NCI-H2171 (cell line): Measurements from ENCODE around the gene ULK3.

Experiments
- DNase-seq: peaks from one replicate; lab custom pipeline; 2025; lab: John Stamatoyannopoulos, UW

The ULK3 gene

GRCh38 chr15:74840851-74841775, 1.8 kb downstream of the ULK3 start:
- no peak for DNase-seq

- no peak for DNase-seq
Observed at GRCh38 chr15:74839526-74840395, 3.2 kb downstream of the ULK3 start.

DNA sequence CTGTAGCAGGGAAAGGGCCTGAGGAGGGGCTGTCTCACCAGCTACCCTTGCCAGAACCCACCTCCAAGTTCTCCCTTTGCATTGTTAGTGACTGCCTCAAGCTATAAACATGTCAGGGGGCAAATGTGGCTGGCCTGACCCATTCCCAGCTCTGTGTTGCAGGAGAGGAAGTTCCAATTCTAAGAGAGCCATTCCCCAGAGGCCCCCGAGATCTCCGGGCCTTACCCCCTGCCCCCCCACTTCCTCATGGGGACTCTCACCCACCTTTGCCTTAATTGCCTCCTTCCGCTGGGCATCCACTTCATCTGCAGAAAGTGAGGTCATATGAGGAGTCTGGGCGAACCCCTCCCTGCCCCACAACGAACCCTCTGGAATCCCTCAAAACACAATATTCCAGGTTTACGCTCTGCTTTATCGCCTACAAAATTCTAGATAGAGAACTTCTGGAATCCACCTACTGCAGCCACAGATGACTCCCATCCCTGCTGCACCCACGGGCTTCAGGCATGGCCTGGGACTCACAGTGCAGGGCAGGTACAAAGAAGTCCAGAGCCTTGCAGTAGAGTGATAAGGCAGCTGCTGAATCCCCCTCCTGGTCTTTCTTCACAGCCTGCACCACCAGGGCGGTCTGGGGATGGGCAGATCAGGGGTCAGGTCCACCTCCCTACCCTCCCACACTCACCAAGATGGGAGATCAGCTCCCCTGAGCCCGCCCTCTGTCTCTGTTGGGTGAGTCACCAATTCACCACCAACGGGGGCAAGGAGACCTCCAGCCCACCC, 4.0 kb downstream of the ULK3 start:
- no peak for DNase-seq

- no peak for DNase-seq
Observed at GRCh38 chr15:74838137-74838516, 4.8 kb downstream of the ULK3 start.

GRCh38 chr15:74837482-74838136, 5.3 kb downstream of the ULK3 start:
- DNase-seq, result no peak

GRCh38 chr15:74836846-74837245, 6.1 kb downstream of the ULK3 start:
- DNase-seq, result no peak

- no peak for DNase-seq
Observed at GRCh38 chr15:74835312-74835823, 7.6 kb downstream of the ULK3 start.

- peak; percentile 54 for DNase-seq
Observed at GRCh38 chr15:74833376-74834107, 9.4 kb downstream of the ULK3 start.

- no peak for DNase-seq
Observed at GRCh38 chr15:74832826-74833225, 10.1 kb downstream of the ULK3 start.

DNA sequence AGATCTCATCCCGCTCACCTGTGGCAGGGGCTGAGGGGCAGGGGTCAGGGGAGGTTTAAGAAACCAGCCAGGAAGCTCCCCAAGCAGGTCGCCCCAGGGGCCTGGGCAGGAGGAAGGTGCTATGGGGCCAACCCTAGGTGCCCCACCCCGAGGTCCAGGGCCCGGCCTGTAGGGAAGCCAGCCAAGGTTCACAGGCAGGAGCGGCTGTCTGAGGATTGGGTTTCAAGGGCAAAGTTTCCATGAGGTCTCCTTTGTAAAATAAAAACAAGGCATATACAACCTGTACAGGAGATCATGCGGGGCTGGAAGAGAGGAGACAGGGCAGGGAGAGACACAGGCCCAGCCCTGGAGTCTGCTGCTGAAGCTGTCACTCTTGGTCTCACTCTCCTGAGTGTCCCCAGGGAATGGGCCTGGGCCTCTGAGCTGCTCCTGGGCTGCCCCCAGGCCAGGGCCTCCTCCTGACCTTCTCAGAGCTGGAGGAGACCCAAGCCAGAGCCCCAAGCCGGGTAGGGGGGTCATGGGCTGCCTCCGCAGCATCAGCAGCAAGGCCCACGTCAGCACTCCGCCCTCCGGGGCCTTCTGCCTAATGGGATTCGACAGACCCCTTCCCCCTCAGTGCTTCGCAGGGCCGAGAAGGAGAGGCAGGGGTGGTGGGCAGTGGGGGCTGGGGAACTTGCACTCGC, 11.0 kb downstream of the ULK3 start:
- no peak for DNase-seq

GRCh38 chr15:74830868-74831267, 12.1 kb downstream of the ULK3 start:
- no peak for DNase-seq

GRCh38 chr15:74829991-74830390, 13.0 kb downstream of the ULK3 start:
- DNase-seq, result no peak

- no peak for DNase-seq
Observed at GRCh38 chr15:74829486-74829885, 13.5 kb downstream of the ULK3 start.

- no peak for DNase-seq
Observed at GRCh38 chr15:74828835-74829234, 14.1 kb downstream of the ULK3 start.

GRCh38 chr15:74827614-74828013, 15.3 kb downstream of the ULK3 start:
- no peak for DNase-seq

GRCh38 chr15:74826921-74827320, 16.0 kb downstream of the ULK3 start:
- DNase-seq, result no peak

- no peak for DNase-seq
Observed at GRCh38 chr15:74826364-74826819, 16.6 kb downstream of the ULK3 start, which contains the start of gene CPLX3. Gene CPLX3 (plus strand): TSS chr15:74826627. CDS start chr15:74826704, 77 bp downstream.

DNA sequence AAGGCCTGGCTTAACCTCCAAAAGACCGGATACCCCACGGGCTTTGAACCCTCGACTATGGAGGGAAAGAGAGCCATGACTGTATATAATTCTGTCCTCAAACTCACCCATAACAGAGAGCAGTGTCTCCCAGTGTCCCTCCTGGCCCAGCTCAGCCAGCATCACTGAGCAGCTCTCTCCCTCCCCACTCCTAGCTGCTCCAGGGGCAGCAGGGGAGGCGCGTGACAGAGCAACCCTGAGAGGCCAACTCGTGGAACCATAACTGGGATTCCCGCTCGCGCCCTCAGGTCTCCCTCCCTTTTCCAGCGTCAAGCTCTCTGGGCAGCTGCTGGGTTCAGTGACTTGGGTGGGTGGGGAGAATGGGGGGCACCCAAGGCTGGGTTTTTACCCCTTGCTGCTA, 17.1 kb downstream of the ULK3 start:
- DNase-seq, result no peak

DNA sequence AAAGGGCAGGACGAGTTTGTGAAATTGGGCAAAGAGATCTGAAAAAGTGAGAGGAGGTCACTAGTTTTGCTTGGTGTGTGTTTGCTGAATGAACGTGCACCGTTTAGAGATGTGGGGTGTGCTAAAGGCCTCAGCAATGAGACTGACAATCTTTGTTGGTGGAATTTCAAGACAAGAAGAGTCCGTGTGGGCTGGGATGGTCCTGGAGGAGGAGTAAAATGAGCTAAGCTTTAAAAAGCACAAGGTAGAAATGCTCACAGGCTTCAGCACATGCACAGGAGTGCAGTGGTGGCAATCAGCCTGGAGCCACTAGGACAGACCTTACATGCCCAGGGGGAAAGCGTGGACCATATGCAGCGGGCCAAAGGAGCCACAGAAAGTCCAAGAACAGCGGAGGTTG, 18.0 kb downstream of the ULK3 start:
- DNase-seq, result no peak

DNA sequence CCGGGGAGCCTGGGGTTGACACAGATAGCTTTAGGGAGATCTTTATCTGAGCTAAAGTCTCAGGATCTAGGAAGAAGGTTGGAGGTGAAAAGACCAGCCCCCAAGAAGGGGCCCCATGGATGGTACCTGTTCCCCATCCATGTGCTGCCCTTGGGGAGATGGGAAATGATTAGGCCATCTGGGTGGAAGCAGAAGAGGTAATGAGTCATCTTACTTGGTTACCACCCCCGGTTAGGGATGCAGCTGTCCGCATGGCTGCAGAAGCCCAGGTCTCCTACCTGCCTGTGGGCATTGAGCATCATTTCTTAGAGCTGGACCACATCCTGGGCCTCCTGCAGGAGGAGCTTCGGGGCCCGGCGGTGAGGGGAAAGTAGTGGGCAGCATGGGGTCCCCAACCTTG, 19.6 kb downstream of the ULK3 start:
- DNase-seq, result peak; percentile 62
